GM13977 (cell line): ENCODE measurements around the gene ZNF292.
A peak's percentile ranks its signal among the peaks of the same experiment; 100 is the strongest.
"Not testable (repeated sequence)": the region's sequence is repeated elsewhere in the genome, so short reads cannot be mapped to it uniquely, and the experiment has no call there.

Experiments
- DNase-seq: peaks from one replicate; pipeline ENCODE4 v3.0.0; 2012; ENCODE audit warnings: low spot score
- in situ Hi-C: fragments of 300-500 bp; cut with MboI; formaldehyde crosslinking; loops from one replicate; pipeline ENCODE4 v1.12.0; 2022; ENCODE audit warnings: low sequenced_read_pairs, low pct_unique_long_range_greater_than_20kb, mixed read lengths, inconsistent platforms; ENCODE audit not compliant: unreplicated experiment
- TF ChIP-seq, protein P1 (sequence below): IDR thresholded peaks from 2 replicates; pipeline ENCODE4 v1.5.1; 2012; ENCODE audit warnings: mild to moderate bottlenecking, control low read depth; ENCODE audit not compliant: insufficient read depth; ENCODE audit errors: extremely low read depth, missing control alignments

Gene ZNF292

DNA sequence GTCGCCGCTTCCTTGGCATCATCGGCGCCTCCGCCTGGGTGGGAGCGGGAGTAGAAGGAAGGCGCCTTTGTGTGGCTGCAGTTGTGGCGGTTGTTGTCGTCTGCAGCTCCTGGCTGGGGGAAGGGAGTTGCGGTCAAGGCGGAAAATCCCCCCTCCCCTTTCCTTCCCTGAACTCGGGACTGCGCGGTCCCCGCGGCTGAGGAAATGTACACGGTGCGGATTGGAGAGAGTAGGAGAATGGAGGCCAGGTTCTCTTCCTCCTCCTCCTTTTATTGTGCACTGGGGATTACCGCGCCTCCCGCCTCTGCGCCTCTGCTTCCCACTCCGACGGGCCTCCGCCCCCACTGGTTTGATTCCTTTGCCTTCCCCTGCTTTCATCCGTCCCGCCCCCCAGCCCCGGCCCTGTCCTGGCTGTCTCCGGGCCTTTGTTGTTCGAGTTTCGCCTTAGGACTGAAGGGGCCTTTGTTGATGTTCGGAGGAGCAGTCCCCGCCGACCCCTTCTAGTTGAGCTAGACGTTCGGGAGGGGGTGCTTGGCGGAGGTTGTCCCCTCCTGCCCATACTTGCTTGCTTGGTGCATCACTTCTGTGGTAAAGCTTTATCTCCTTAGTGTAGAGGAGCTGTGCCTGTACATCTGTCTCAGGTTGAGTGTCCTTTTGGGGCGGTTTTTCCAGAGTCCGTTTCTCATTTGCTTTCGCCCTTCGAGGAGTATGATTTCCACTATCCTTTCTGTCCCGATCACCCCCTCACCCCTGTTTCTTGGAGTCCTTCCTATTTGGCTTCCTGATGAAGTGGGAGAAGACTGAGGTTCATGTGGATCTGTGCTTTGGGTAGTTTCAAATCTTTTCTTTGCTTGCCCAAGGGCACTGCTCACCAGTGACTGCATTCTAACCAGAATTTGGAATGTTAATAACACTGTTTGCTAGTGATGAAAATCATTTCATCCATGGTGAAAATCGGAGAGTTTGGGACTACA is 764 bp downstream of the ZNF292 start:
- TF ChIP-seq, protein P1, sequence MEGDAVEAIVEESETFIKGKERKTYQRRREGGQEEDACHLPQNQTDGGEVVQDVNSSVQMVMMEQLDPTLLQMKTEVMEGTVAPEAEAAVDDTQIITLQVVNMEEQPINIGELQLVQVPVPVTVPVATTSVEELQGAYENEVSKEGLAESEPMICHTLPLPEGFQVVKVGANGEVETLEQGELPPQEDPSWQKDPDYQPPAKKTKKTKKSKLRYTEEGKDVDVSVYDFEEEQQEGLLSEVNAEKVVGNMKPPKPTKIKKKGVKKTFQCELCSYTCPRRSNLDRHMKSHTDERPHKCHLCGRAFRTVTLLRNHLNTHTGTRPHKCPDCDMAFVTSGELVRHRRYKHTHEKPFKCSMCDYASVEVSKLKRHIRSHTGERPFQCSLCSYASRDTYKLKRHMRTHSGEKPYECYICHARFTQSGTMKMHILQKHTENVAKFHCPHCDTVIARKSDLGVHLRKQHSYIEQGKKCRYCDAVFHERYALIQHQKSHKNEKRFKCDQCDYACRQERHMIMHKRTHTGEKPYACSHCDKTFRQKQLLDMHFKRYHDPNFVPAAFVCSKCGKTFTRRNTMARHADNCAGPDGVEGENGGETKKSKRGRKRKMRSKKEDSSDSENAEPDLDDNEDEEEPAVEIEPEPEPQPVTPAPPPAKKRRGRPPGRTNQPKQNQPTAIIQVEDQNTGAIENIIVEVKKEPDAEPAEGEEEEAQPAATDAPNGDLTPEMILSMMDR, result no peak
- in situ Hi-C loops, result no loop called here
- peak; percentile 22 for DNase-seq

DNA sequence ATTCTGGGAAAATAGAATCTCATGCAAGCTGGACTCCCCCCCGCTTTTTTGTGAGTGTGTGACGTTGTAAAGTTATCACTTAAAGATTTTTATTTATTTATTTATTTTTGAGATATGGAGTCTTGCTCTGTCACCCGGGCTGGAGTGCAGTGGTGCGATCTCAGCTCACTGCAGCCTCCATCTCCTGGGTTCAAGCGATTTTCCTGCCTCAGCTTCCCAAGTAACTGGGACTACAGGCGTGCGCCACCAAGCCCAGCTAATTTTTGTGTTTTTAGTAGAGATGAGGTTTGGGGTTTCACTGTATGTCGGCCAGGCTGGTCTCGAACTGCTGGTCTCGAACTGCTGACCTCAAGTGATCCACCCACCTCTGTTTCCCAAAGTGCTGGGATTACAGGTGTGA is 2.2 kb downstream of the ZNF292 start:
- in situ Hi-C loops, DNase-seq: not testable (repeated sequence)

DNA sequence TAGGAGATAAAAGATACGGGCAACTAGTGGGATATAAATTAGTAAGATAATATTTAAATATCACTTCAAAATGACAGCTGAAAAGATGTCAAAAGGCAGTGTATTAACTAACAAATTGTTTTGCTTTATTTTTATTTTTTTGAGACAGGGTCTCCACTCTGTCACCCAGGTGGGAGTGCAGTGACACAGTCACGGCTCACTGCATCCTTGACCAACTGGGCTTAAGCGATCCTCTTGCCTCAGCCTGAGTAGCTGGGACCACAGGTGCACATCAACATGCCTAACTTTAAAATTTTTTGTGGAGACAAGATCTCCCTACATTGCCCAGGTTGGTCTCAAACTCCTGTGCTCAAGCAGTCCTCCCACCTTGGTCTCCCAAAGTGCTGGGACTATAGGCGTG is 5.9 kb downstream of the ZNF292 start:
- in situ Hi-C loops, result no loop called here
- TF ChIP-seq, protein P1, result no peak
- DNase-seq, result no peak

DNA sequence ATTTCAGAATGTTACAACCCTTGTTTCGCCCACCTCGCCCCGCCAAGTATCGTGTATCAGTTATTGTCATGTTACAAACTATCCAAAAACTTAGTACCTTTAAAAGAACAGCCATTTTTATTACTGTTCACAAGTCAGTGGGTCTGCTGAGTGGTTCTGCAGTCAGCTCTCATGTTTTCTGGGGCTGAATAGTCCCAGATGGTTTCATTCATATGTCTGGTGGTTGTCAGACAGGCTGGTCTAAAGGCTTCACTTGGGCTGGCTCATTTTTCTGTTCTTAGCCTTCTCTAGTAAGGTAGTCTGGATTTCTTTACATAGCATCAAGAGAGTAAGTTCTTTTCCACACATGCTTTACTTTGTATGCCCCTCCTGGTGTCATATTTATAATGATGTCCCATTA is 8.6 kb downstream of the ZNF292 start:
- DNase-seq, result no peak
- in situ Hi-C loops, result no loop called here
- TF ChIP-seq, protein P1, result no peak

DNA sequence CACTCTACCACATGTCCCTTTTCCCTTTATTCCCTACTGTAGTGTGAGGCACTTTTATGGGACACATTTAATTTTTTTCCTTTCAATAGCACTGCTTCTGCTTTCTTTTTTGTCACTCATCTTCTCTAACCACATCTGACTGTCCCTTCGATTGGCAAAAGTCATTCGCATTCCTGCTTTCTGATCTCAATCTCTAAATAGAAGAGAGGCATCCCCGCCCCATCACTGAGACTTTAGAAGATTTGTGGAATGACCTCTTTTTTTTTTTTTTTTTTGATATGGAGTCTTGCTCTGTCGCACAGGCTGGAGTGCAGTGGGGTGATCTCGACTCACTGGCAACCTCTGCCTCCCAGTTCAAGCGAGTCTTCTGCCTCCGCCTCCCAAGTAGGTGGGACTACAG is 9.1 kb downstream of the ZNF292 start:
- TF ChIP-seq, protein P1, result no peak
- no peak for DNase-seq
- in situ Hi-C loops, result no loop called here

DNA sequence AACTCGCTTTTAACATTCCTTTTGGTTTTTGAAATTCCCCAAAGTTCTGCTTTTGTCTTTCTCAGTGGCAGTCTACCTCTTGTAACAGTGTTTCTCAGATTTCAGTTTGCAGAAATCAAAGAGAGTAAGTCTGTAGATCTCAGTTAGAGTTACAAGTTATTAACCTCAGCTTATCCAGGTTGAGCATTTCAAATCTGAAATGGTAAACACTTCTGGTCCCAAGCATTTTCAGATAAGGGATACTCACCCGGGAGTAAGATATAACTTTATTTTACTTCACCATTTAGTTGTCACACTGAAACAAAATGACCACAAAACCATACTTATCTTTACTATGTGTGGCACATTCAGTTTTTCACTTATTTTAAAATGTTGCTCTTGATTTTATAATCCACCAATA is 9.8 kb downstream of the ZNF292 start:
- in situ Hi-C loops, result no loop called here
- TF ChIP-seq, protein P1, result no peak
- DNase-seq, result no peak

DNA sequence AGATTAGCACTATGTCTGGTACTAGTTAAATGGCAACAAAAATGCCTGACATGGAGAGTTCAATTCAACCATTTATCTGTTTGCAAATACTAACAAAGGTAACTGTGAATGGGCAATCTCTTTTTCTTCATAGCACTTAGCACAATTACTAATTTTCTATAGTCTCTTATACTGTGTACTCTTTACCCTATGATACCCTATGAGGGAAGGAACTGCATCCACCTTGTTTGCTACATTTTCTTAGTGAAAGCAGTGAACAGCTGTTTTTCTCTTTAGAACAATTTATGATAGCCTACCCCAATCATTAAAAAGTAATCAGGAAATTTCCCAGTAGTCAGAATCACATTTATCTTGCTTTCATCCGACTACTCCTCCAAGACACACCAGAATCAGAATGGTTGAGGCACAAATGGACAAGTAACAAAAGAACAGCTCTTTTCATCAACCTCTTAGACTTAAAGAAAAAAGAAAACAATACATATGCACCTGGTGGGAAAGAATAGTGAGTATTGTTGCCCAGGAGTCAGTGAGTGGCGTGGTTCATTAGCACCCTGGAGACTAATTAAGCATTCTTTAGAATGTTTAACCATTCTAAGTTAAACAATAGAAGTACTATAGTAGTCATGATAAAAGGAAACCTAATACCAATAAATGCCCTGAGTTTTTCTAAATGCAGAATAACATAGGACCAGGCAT is 16.7 kb downstream of the ZNF292 start:
- TF ChIP-seq, protein P1, result no peak
- DNase-seq, result no peak
- in situ Hi-C loops, result no loop called here
